Keratinocyte (primary cell): ENCODE data around the gene ZNF320. TPM values are rescaled to one million over a fixed set of nuclear protein-coding genes. Genes with fewer than 3 reads are reported as not detected.
"Not testable (repeated sequence)": the region's sequence is repeated elsewhere in the genome, so short reads cannot be mapped to it uniquely, and the experiment has no call there.

Experiments used
- DNase-seq: peaks from one replicate; pipeline ENCODE4 v3.0.0-alpha.2; 2011; ENCODE audit warnings: low read depth, missing footprints, low spot score
- FAIRE-seq: peaks from 2 replicates; lab custom pipeline; 2011; peaks lifted over from hg19 to GRCh38; lab: Jason Lieb, UNC
- H2AFZ ChIP-seq: 2 replicates; pipeline ENCODE4 v1.6.0; 2012; ENCODE audit warnings: low read length, control low read depth, inconsistent platforms; ENCODE audit not compliant: control insufficient read depth
- H3K27ac ChIP-seq: 2 replicates; pipeline ENCODE4 v1.5.1; 2011; ENCODE audit warnings: low read length; ENCODE audit not compliant: control insufficient read depth, insufficient read depth
- H3K27me3 ChIP-seq: 3 replicates; pipeline ENCODE4 v1.6.0; 2011; ENCODE audit warnings: low read length; ENCODE audit not compliant: control insufficient read depth, insufficient read depth; ENCODE audit errors: extremely low read depth
- H3K36me3 ChIP-seq, 2 experiments: 2 replicates in 1 of 2; 3 replicates in 1 of 2; pipeline ENCODE4 v1.5.1; 2011; ENCODE audit warnings: low read length in 2 of 2, mild to moderate bottlenecking in 1 of 2; ENCODE audit not compliant: control insufficient read depth in 2 of 2, insufficient read depth in 2 of 2; ENCODE audit errors: extremely low read depth in 1 of 2
- H3K4me1 ChIP-seq: 3 replicates; pipeline ENCODE4 v1.5.1; 2011; ENCODE audit warnings: low read length; ENCODE audit not compliant: control insufficient read depth, insufficient read depth; ENCODE audit errors: extremely low read depth
- H3K4me2 ChIP-seq: 3 replicates; pipeline ENCODE4 v1.6.0; 2011; ENCODE audit warnings: low read depth, low read length; ENCODE audit not compliant: control insufficient read depth, insufficient read depth; ENCODE audit errors: extremely low read depth
- H3K4me3 ChIP-seq, 3 experiments: fragments of 200-600 bp in 1 of 3; sonication (generic) in 1 of 3; 2 replicates in 2 of 3; 3 replicates in 1 of 3; pipeline ENCODE4 v1.5.1; 2011 to 2016; ENCODE audit warnings: low read length in 3 of 3, mild to moderate bottlenecking in 3 of 3, control low read depth in 2 of 3, inconsistent platforms in 1 of 3, low read depth in 1 of 3, mixed read lengths in 1 of 3, mixed run types in 1 of 3, moderate library complexity in 1 of 3; ENCODE audit not compliant: control insufficient read depth in 2 of 3, insufficient read depth in 2 of 3; ENCODE audit errors: extremely low read depth in 1 of 3
- H3K79me2 ChIP-seq: 2 replicates; pipeline ENCODE4 v1.6.0; 2012; ENCODE audit warnings: low read length; ENCODE audit not compliant: control insufficient read depth, insufficient read depth
- H3K9ac ChIP-seq: 3 replicates; pipeline ENCODE4 v1.6.0; 2011; ENCODE audit warnings: low read length; ENCODE audit not compliant: control insufficient read depth, insufficient read depth; ENCODE audit errors: extremely low read depth
- H3K9me1 ChIP-seq: 3 replicates; pipeline ENCODE4 v1.6.0; 2011; ENCODE audit warnings: low read length; ENCODE audit not compliant: control insufficient read depth, insufficient read depth; ENCODE audit errors: extremely low read depth
- H3K9me3 ChIP-seq: 2 replicates; pipeline ENCODE4 v1.5.1; 2012; ENCODE audit warnings: low read depth, low read length; ENCODE audit not compliant: control insufficient read depth
- H4K20me1 ChIP-seq: 3 replicates; pipeline ENCODE4 v1.6.0; 2011; ENCODE audit warnings: low read length; ENCODE audit not compliant: control insufficient read depth, insufficient read depth; ENCODE audit errors: extremely low read depth
- EZH2 ChIP-seq: IDR thresholded peaks from one replicate; pipeline ENCODE4 v1.6.1; 2012; ENCODE audit warnings: inconsistent platforms, mild to moderate bottlenecking, low read length, moderate library complexity
- dilution Hi-C: fragments of 300-500 bp; cut with MboI; formaldehyde crosslinking; loops from one replicate; pipeline ENCODE4 v1.7.0; 2020; ENCODE audit warnings: low sequenced_read_pairs; ENCODE audit not compliant: extremely low pct_ligation_motif_present
- polyA plus RNA-seq, 5 experiments: library from polyadenylated mRNA; depleted of rRNA in 3 of 5; stranded (reverse) in 3 of 5; stranded (forward) in 1 of 5; unstranded in 1 of 5; fragments of >200 nt; gene quantifications; 1 replicate in 1 of 5; 2 replicates in 3 of 5; 3 replicates in 1 of 5; pipeline versions ENCODE4 v1.2.1 to v1.2.3, GENCODE V29; 2011 to 2012; ENCODE audit warnings: missing spikeins in 2 of 5, low read depth in 1 of 5, low replicate concordance in 1 of 5
- TF ChIP-seq, protein P1 (sequence below), 3 experiments: IDR thresholded peaks in 1 of 3; conservative IDR thresholded peaks in 1 of 3; optimal IDR thresholded peaks in 1 of 3; 2 replicates in 2 of 3; 3 replicates in 1 of 3; pipeline versions ENCODE3 to v1.5.1; 2011; ENCODE audit warnings: low read length in 3 of 3, mild to moderate bottlenecking in 3 of 3, moderate library complexity in 2 of 3, control low read depth in 1 of 3, inconsistent platforms in 1 of 3; ENCODE audit not compliant: insufficient read depth in 2 of 3; ENCODE audit errors: extremely low read depth in 1 of 3

The ZNF320 gene
- polyA plus RNA-seq, 1 donor (not counting 4 experiments of a cell fraction or from before 2014, with no cell fraction given), result 12.5 TPM

DNA sequence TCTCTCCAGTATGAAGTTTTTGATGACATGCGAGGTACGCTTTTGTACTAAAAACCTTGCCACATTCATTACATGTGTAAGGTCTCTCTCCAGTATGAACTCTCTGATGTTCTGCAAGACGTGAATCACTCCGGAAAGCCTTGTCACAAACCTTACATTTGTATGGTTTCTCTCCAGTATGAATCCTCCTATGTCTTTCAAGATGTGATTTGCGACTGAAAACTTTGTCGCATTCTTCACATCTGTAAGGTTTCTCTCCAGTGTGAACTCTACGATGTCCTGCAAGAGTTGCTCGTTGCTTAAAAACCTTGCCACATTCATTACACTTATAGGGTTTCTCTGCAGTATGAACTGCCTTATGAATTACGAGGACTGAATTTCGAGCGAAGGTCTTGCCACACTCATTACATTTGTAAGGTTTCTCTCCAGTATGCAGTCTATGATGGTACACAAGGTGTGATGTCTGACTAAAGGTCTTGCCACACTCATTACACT lies 16.5 kb downstream of the ZNF320 start:
- no peak overlapping the region for H3K4me2 ChIP-seq
- peaks cover 16 to 27% of the 10 kb centered on the region in 2 experiments for H3K36me3 ChIP-seq
- DNase-seq, result no peak
- no peaks in the 10 kb centered on the region for H3K27me3 ChIP-seq
- H2AFZ ChIP-seq, result no peak overlapping the region
- no peaks in the 10 kb centered on the region for H3K79me2 ChIP-seq
- H3K4me3 ChIP-seq, result no peak overlapping the region
- TF ChIP-seq, protein P1, sequence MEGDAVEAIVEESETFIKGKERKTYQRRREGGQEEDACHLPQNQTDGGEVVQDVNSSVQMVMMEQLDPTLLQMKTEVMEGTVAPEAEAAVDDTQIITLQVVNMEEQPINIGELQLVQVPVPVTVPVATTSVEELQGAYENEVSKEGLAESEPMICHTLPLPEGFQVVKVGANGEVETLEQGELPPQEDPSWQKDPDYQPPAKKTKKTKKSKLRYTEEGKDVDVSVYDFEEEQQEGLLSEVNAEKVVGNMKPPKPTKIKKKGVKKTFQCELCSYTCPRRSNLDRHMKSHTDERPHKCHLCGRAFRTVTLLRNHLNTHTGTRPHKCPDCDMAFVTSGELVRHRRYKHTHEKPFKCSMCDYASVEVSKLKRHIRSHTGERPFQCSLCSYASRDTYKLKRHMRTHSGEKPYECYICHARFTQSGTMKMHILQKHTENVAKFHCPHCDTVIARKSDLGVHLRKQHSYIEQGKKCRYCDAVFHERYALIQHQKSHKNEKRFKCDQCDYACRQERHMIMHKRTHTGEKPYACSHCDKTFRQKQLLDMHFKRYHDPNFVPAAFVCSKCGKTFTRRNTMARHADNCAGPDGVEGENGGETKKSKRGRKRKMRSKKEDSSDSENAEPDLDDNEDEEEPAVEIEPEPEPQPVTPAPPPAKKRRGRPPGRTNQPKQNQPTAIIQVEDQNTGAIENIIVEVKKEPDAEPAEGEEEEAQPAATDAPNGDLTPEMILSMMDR (optimal IDR thresholded peaks at IDR 0.05 in 1 of 3, IDR thresholded peaks at IDR 0.05 in 1 of 3, conservative IDR thresholded peaks at IDR 0.05 in 1 of 3; ENCODE audit: extremely low read depth in 1 of 3, insufficient read depth in 2 of 3, low read length in 3 of 3), result no peak
- no peak for TF ChIP-seq EZH2
- H3K9me3 ChIP-seq, result peaks cover 49% of the 10 kb centered on the region
- H3K27ac ChIP-seq, result no peak overlapping the region
- H4K20me1 ChIP-seq, result no peaks in the 10 kb centered on the region
- H3K9me1 ChIP-seq, result no peaks in the 10 kb centered on the region
- no peaks in the 10 kb centered on the region for H3K4me1 ChIP-seq
- no peak for FAIRE-seq
- dilution Hi-C loops, result no loop called here
- no peak overlapping the region for H3K9ac ChIP-seq

DNA sequence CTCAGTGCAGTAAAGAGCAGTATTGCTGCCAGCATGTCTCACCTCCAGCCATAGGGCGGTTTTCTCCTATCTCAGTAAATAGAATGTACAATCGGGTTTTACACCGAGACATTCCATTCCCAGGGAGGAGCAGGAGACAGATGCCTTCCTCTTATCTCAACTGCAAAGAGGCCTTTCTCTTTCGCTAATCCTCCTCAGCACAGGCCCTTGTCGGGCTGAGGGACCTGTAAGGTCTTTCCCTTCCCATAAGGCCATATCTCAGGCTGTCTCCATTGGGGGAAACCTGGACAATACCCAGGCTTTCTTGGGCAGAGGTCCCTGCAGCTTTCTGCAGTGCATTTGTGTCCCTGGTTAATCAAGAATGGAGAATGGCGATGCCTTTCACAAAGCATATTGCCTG lies 24.4 kb downstream of the ZNF320 start:
- H2AFZ ChIP-seq, H3K4me3 ChIP-seq, FAIRE-seq, H3K9me1 ChIP-seq, DNase-seq, H4K20me1 ChIP-seq, H3K36me3 ChIP-seq, H3K27me3 ChIP-seq, H3K4me1 ChIP-seq, H3K27ac ChIP-seq, H3K9me3 ChIP-seq, dilution Hi-C loops, H3K9ac ChIP-seq, H3K79me2 ChIP-seq, H3K4me2 ChIP-seq: not testable (repeated sequence)

DNA sequence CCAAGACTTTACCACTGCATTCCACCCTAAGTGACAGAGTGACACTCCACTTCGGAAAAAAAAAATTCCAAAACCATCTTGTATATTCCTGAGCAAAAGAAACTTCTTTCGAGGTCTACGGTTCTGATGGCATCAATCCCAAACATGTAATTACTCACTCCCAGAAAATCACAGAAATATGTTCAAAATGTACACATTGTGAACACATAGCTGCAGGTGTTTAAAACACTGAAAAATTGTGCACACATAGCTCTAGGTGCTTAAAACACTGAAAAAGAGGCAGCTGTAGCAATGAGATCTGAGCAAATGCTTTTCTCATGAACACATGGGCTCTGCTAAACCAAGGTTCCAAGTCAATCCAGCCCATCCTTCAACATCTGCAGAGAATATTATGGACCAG lies 26.0 kb downstream of the ZNF320 start:
- DNase-seq (no peak), FAIRE-seq (no peak)
- no peak overlapping the region for H2AFZ ChIP-seq
- no peak overlapping the region for H3K4me2 ChIP-seq
- H3K9me1 ChIP-seq, result no peaks in the 10 kb centered on the region
- H3K36me3 ChIP-seq, result no peaks in the 10 kb centered on the region
- no peak overlapping the region for H3K27ac ChIP-seq
- no peaks in the 10 kb centered on the region for H3K27me3 ChIP-seq
- H3K9ac ChIP-seq, result no peak overlapping the region
- dilution Hi-C loops, result no loop called here
- H3K9me3 ChIP-seq, result no peaks in the 10 kb centered on the region
- H3K4me1 ChIP-seq, result no peaks in the 10 kb centered on the region
- no peak overlapping the region for H3K4me3 ChIP-seq
- no peak for TF ChIP-seq EZH2
- TF ChIP-seq, protein P1 (optimal IDR thresholded peaks at IDR 0.05 in 1 of 3, IDR thresholded peaks at IDR 0.05 in 1 of 3, conservative IDR thresholded peaks at IDR 0.05 in 1 of 3; ENCODE audit: extremely low read depth in 1 of 3, insufficient read depth in 2 of 3, low read length in 3 of 3), result no peak
- no peaks in the 10 kb centered on the region for H4K20me1 ChIP-seq
- H3K79me2 ChIP-seq, result no peaks in the 10 kb centered on the region

DNA sequence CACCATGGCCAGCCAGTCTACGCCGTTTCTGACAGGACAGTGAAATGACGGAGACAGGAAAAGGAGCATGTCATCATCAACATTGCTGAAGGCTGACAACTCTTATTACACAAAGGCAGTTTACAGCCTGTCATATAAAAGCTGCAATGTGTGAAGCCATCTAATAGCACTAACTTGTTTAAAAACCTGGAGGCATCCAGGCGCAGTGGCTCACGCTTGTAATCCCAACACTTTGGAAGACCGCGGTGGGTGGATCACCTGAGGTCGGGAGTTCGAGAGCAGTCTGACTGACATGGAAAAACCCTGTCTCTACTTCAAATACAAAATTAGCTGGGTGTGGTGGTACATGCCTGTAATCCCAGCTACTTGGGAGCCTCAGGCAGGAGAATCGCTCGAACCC lies 29.4 kb downstream of the ZNF320 start:
- H3K4me1 ChIP-seq, H3K4me2 ChIP-seq, H3K9me1 ChIP-seq, H3K9me3 ChIP-seq, H3K4me3 ChIP-seq, FAIRE-seq, H4K20me1 ChIP-seq, H3K9ac ChIP-seq, H3K27ac ChIP-seq, H3K79me2 ChIP-seq, H2AFZ ChIP-seq, H3K27me3 ChIP-seq, H3K36me3 ChIP-seq, DNase-seq, dilution Hi-C loops: not testable (repeated sequence)
